HG03159 (cell line): ENCODE measurements around the gene FHAD1.
"Not testable (repeated sequence)": the region's sequence is repeated elsewhere in the genome, so short reads cannot be mapped to it uniquely, and the experiment has no call there.

Experiments used
- ATAC-seq: cut with Tn5 transposase; IDR thresholded peaks from one replicate; pipeline ENCODE4 v1.9.1; 2021; ENCODE audit warnings: mild to moderate bottlenecking, moderate library complexity; ENCODE audit not compliant: unreplicated experiment

The FHAD1 gene

DNA sequence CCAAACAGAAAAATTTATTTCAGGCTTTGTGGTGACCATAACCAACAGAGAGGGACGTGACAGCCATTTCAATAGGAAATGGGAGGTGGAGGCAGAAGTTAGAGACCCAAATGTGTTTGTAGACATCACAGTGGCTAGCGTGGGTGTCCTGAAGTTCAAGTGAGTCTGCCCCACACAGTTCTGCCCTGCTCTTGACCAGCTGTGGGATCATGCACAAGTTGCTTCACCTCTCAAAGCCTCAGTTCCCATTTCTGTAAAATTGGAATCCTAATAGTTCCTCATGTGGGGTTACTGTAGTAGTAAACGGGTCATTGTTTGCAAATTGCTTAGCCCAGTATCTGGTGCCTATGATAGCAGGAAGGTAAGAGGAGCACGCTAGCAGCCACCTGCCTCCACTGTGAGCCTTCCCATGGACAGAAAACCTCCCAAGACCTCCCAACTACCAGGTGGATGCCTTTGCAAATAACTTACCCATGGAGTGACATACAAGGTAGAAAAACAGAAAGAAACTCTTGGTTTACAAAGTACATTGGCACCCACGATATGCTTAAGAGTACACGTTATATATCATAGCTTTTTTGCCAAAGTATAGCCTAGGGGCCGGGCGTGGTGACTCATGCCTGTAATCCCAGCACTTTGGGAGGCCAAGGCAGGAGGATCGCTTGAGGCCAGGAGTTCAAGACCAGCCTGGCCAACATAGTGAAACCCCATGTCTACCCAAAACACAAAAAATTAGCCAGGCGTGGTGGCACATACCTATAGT is 29.1 kb downstream of the FHAD1 start:
- ATAC-seq = no peak

DNA sequence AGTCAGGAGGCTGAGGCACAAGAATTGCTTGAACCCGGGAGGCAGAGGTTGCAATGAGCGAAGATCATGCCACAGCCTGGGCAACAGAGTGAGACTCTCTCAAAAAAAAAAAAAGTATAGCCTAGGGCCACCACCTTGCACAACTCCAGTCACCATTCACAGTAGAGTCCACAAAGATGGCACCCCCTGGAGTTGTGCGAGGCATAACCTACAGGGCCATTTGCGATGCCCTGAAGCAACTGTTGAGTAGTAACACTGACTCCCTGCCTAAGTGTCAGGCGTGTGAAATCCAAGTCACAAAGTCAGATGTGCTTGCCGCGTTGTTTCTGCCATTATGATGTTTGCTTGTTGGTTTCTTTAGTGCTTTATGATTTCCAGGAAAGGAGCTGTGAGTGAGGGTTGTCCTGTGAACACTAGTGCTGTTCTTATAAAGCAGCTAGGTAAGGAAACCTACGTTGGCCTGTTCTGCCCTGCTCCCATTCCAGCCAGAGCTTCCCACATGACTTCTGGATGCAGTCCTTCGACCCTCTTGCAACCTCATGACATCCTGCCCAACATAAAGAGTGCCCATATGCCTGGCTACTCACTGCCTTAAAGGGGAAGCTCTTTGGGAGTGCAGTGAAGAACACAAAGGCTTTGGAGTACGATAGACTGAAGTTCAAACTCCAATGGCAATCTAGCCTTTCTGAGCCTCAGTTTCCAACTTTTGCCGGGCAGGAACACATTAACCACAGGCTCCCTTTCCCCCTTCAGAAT is 29.8 kb downstream of the FHAD1 start:
- ATAC-seq = no peak

DNA sequence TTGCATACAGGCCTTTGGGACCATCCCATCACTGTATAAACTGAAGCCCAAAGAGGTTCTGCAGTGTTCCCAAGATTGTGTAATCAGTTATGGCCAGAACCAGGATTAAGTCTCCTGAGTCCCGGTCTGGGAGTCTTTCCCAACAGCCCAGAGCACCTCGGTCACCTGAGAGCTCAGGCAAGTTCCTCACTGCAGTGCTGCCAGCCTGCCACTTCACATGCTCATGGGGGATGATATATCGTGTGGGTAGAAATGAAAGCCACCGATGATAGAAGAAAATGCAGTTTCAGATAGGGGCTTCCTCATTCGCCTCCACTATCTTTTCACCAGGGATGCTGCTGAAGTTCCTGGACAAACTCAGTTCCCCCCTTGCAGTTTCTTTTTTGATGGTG is 30.4 kb downstream of the FHAD1 start:
- ATAC-seq = no peak

DNA sequence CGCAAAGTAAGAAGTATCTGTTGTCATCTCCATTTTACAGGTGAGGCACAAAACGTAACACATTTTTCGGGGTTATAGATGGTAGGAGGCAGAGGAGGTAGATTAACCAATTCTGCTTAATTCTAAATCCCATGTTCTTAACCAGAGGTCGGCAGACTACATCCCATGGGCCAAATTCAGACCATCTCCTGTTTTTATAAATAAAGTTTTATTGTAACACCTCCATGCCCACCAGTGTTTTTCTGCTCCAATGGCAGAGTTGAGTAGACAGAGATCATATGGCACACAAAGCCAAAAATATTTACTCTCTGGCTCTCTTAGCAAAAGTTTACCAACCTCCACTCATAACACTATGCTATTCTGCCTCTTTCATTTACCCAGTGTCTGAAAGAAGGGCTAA is 30.9 kb downstream of the FHAD1 start:
- no peak for ATAC-seq

DNA sequence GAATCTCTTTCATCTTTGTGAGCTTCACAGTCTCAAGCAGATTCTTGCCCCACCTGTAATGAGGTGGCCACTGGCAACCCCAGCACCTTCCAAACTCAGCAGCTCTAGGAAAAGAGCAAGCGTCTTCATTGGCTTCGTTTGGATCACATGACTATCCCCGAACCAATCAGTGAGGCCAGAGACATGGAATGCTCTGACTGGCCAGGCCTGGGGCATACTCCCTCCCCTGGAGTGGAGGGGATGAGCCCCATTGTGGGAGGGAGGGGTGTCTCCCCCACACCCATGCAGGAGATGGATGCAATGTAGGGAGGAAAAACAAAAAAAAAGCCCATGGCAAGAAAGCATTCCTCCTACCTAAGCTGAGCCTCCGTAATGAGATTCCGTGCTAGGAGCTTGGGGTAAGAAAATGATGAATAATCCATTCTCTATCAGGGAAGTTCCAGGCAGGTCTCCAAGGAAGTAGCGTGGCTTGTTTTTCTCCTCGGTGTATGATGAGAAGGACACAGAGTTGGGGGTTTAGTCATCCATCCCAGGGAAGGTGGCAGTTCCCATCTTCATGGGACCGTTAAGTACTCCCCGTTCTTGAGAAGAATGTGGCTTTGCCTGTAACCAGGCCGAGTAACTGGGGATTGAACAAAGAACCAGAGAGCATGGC is 32.7 kb downstream of the FHAD1 start:
- ATAC-seq = no peak

DNA sequence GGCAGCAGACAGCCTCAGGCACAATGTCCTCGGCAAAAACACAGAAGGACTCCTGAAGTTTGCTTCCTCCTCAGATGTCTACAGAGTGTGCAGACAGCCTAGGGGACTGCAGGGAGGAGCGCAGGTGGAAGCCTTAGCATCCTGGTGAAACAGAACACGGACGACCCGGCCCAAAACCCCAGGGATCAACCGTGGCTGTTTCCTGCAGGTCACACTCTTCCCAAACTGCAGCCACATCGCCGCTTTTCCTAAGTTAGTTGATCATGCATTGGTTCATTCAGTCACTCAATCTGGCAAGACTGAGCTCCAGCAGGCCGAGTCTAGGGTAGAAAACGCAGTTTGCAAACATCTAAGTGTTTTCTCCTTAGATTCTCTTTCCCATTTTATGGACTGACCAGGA is 33.4 kb downstream of the FHAD1 start:
- ATAC-seq = no peak

DNA sequence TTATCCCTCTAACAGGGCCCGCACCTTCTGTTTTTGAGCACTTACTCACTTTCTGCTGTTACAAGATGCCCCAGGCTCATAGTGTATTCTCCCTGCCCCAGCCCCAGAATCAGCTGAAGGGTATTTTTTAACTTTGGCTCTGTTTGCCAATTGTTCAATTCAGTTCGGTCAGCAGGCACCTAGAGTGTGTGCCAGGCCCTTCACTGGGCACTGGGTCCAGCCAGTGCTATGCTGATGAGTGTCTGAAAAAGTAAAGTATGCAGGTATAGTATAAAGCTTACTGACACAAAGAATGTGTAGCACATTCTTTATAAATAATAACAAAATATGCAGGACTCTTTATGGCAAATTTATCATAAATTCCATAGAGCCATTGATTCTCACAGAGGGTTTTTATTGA is 35.0 kb downstream of the FHAD1 start:
- no peak for ATAC-seq

DNA sequence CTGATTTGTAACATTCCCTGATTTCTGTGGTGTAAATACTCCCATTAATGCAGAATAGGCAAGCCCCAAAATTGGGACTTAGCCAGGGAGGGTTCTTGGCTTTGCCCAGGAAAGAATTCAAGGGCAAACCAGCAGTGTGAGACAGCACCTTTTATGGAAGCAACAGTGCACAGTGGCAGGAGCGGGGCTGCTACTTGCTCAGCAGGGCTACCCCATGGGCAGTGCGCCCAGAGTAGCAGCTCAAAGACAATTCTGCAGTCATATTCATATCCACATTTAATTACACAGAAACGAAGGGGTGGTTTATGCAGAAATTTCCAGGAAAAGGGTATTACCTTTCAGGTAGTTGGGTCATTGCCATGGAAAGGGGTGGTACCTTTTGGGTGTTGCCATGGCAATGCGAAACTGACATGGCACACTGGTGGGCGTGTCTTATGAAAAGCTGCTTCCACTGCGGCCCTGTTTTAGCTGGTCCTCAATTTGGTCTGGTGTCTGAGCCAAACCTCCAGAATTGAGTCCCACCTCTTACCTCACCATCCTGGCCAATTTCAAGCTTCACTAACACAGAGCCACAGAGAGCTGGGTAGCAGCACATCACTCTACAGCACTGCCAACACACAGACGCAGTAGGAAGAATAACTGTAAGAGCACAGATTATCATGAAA is 35.9 kb downstream of the FHAD1 start:
- no peak for ATAC-seq

DNA sequence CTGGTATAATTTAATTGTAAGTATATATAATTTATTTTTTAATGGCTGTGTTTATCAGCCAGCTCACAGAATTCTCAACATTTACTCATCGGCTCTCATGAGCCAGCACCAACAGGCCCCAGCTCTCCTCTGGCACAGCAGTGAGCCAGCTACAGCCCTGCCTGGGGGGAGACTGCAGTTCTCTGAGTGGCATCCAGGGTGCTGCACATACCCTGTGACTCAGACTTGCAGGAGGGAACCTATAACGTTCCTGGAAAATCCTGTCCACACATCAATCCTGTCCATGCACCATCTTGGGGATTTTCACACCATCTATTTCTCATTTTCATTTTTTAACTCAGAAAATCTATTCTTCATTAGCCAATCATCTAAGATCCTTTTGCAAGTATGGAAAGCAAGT is 36.5 kb downstream of the FHAD1 start:
- no peak for ATAC-seq

DNA sequence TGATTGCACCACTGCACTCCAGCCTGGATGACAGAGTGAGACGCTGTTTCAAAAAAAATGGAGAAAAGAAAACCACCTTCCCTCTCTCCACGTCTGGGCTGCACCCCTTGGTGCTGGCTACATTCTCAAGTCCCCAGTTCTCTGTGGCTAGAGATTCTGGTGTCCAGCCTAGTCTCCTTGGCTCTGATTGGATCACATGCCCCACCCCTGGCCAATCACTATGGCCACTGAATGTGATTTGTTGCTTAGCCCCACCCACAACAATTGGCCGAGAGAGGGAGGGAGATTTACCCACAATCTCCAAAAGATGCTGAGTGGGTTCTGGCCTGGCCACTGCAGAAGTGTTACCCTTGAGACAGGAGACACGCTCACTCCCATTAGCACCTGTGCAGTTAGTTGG is 39.4 kb downstream of the FHAD1 start:
- no peak for ATAC-seq

DNA sequence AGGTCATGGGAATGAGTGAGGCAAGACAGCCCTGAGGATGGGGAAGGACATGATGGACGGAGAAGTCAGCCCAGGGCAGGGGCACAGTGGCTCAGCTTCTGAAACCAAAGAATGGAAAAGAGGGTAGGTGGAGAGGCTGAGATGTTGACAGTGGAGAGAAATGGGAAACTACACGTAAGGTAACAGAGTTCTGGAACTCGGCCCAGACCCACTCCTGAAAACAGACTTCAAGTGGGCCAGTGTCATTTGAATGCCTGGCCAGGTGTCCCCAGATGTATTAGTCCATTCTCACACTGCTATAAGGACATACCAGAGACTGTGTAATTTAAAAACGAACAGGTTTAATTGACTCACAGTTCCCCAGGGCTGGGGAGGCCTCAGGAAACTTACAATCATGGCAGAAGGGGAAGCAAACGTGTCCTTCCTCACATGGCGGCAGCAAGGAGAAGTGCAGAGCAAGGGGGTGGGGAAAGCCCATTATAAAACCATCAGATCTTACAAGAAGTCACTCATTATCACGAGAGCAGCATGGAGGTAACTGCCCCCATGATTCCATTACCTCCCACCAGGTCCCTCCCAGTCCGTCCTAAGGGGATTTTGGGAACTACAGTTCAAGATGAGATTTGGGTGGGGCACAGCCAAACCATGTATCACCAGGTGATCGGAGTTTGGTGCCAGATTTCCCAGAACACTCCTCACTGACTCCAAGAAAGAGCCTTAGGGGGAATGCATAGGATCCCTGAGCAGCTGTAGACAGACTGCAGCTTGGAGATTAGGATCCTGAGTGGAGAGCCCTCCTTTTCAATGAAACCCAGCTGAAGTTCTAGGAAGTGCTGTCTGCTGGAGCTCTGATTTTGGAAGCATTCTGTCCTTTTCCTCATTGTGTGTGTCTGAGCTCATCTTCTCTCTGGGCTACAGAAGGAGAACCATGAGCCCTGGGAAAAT is 40.3 kb downstream of the FHAD1 start:
- ATAC-seq = no peak

DNA sequence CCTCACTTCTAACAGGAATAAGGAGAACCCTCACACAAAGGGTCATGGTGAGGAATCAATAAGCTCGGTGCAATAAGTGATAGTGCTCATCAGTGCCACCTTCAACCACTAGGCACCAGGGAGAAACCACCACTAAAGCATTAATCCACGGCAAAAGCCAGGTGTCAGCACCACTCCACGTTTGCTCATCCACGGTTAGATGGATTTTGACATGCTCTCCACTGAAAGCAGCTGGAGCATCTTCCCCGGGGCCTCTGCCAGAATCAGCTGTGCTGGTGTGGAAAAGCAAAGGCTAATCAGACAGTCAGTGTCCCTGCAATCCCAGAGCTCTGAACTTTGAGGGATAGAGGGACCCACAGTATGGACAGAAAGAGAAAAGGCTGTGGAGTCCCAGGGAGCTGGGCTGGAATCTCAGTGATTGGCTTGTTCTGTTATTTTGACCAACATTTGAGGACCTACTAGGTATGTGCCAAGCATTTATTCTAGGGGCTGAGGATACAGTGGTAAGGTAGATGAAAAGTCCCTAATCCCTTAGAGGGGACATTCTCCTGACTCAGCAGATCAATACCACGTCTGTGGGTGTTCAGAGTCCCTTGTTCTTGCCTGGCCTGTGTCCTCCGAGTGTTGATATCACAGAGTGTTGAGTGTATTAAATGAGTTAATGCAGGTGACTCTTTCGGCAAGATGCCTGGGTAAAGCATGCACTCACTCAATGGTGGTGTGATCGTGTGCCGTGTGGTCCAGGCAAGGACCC is 41.3 kb downstream of the FHAD1 start:
- ATAC-seq = no peak

DNA sequence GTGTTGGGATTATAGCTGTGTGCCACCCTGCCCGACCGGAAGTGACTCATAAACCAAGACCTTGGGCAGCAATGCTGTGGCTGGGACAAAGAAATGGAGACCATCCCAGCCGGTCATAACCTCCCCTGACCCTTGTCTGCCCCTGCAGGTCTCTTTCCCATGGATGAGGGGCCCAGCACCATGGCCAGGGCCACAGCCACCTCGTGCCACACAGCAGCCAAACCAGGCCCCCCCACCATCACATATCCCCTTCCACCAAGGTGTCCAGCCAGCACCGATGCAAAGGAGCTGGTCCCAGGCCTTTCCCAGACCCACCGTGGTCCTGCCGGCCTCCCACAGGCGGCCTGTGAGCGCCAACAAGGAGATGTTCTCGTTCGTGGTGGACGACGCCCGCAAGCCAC is 42.2 kb downstream of the FHAD1 start:
- ATAC-seq = no peak

DNA sequence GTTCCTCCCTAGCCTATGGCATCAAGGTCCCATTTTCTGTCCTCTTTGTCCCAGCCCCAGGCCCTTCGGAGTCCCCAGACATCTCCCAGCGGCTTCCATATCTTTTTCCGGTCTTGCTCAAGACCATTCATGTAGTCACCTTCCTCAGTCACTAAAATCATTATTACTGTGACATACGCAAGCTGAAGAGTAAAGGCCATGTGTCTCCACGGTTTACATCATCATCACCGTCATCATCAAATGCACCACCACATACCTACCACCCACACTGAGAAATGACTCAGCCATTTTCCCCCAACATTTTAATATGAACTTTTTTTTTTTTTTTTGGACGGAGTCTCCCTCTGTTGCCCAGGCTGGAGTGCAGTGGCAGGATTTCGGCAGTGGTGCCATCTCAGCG is 43.4 kb downstream of the FHAD1 start:
- ATAC-seq = no peak

DNA sequence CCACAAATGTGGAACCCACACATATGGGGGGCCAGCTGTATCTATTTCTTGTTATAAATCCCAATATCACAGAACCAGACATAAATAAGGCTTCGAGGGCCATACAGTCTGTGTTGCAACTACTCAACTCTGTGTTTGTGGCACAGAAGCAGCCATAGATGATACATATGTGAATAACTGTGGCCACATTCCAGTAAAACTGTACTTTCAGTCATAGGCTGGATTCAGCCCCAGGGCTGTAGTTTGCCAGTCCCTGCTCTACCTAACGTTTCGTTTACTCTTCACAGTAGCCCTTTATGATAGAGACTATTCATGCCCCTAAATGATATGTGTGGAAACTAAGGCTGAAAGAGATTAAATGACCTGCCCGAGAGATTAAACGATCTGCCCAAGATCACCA is 48.7 kb downstream of the FHAD1 start:
- ATAC-seq = no peak

DNA sequence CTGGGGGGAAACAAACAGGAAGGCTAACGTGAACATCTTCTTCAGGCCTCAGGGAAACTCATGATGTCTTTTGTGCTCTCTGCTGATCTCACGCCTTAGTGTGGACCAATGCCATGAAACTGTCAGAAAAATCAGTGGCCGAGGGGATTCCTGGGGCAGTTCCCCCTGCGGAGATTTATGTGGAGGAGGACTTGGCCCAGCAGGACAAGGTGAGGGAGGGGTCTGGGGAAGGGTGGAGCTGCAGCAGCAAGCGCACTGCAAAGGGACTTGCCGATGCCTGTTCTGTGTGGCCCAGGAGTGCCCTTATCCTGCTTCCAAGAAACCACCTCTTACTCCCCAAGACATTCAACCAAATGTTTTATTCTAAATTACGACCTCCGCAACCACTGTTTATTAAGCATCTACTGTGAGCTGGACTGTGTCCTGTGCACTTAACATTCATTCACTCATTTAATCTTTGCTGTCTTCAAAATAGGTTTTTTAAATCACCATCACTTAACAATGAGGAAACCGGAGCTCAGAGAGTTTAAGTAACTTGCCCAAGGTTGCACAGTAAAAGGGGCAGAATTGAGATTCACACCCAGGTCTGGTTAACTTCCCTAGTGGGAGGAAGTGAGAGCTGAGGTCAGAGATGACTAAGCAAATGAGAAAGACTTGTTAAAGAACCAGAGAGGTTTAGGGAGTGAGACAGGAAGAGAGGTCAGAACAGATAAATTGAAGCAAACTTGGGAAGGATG is 49.7 kb downstream of the FHAD1 start:
- ATAC-seq = no peak

DNA sequence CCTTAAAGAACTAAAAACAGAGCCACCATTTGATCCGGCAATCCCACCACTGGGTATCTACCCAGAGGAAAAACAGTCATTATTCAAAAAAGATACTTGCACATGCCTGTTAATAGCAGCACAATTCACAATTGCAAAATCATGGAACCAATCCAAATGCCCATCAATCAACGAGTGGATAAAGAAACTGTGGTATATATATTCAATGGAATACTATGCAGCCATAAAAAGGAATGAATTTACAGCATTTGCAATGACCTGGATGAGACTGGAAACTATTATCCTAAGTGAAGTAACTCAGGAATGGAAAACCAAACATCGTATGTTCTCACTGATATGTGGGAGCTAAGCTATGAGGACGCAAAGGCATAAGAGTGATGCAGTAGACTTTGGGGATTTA is 51.0 kb downstream of the FHAD1 start:
- not testable (repeated sequence) for ATAC-seq

DNA sequence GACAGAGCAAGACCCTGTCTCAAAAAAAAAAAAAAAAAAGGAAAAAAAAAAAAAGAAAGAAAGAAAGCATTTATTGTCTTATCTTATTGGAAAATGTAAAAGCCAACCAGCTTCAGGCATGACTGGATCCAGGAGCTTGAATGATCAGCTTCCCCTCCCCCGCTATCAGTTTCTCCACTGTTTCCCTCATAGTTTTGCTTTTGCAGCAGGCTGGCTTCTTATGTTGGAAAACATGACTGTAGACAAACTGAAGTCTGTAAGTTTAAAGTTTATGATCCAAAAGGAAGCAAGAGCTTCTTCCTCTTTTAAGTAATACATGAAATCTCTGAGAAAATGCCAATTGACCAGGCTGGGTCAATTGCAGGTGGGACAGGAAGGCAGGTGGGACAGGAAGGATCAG is 52.2 kb downstream of the FHAD1 start:
- no peak for ATAC-seq

DNA sequence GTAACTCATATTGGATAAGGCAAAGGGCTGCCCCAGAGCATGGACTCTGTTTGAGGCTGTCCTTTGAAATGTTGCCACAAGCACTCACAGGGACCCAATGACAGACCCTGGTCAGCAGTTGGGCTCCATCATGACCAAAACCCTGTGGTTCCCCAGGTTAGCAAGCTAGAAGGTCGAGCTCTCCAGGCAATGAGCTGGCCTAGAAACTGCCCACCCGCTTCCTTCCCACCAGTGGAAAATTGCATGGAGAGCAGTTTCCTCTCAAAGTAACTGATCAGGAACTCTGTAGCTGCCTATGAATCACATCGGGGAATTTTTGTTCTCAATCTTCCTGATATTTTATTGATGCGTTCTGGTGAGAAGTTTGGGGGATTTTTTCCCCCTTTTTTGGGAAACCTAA is 52.8 kb downstream of the FHAD1 start:
- ATAC-seq = no peak
